Middle frontal gyrus (tissue), 1 donor: ENCODE data around the gene DDR2.

Experiments
- DNase-seq: peaks from one replicate; pipeline ENCODE4 v3.0.0-alpha.2; 2015; ENCODE audit warnings: low spot score; ENCODE audit errors: extremely low spot score

DDR2 gene

DNA sequence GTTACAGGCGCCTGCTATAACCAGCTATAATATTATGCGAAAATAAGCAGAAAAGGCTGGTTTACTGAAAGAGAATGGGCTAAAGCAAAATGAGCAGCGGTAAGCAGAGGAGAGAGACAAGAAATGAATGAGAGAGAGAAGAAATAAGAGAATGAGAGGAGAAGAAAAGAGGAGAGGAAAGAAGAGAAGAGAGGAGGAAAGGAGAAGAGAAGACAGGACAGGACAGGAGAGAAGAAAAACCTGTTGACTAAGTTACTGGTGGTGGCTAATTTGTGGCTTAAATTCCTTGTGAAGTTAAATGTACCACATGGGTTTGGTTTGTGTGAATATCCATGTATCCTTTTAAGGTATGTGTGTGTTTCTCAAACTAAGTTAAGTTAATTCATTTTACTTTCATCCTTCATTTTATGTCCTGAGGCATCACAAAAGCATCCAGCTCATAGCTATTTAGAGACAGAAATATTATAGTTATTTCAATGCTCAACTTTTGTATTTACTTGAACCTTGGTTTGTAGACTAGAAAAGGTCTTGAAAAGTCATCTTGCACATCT is 3.1 kb upstream of the DDR2 start:
- DNase-seq: no peak

DNA sequence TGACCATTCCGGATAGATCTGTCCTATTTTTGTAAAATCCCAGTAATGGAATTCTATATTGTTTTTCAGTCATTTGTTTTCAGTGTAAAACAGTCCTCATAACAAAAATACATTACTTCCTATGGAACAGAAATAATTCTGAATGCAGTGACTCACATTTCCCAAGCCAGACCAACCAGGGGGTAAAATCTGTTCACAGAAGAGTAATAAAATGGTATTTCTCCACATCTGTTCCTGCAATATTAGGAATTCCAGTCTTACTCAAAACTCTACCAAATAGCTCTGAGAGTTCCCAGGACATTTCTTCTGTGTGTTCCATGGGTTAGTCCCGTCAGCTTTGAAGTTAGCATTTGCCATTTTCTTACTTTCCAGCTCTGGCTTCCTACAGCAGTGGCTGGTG is 2.6 kb upstream of the DDR2 start:
- DNase-seq: no peak

- no peak for DNase-seq
Measured at GRCh38 chr1:162631546-162632191, 595 bp upstream of the DDR2 start.

DNA sequence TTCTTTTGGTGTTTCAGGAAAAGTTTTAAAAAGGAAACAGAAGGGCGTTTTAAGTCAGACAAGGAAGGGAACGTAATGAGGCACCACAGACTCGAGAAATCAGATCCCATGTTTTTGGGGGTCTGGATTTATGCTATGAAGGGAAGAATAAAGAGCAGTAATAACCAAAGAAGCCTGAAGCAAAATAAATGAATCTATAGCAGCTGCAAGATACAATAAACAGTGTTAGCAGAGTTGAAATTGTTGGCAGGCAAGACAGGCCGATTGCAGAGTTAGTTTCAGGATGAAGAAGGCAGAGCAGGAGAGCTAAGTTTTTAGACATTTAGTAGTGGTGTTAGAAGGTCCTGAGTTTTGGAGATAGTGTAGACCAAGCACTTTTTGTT is 425 bp downstream of the DDR2 start:
- DNase-seq: no peak

DNA sequence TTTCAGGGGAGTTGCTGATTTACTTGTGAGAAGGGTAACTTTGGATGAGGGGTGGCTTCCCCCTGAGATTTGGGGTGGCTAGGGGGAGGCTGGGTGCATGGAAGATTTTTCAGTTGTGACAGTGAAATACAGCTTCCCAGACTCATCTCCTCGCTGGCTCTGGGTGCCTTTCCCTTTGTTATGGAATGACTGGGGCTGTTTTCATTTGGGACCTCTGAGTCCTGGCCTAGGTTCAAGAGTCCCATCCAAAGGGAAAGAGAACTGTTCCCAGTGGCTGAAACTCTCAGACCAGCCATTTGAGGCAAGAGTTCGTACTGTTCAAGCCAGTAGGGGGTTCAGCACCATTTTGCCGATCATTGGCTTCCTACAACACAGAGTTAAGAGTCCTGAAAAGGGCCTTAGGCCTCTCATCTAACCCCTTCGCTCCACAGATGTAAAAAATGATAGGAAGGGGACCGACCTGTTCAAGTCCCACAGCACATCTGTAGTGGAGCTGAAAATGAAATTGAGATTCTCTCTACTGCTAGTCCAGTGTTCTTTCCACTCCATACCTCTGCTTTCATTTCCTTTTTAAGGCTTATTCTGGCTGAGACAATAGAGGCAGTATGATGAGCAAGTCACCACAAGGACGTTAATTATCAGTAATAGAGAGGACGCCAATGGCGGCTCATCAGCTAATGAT is 958 bp downstream of the DDR2 start:
- DNase-seq: no peak

- DNase-seq: no peak
Measured at GRCh38 chr1:162635418-162635817, 3.2 kb downstream of the DDR2 start.

DNA sequence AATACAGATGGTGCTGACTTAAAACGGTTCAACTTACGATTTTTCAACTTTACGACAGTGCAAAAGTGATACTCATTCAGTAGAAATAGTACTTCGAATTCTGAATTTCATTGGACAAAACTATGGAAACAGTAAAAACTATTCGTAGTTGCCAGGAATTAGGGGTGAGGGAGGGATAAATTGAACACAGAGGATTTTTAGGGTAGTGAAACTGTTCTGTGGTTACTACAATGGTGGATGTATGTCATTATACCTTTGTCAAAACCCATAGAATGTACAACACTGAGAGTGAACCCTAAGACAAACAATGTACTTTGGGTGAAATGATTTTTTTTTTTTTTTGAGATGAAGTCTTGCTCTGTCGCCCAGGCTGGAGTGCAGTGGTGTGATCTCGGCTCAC is 7.5 kb downstream of the DDR2 start:
- no peak for DNase-seq

DNA sequence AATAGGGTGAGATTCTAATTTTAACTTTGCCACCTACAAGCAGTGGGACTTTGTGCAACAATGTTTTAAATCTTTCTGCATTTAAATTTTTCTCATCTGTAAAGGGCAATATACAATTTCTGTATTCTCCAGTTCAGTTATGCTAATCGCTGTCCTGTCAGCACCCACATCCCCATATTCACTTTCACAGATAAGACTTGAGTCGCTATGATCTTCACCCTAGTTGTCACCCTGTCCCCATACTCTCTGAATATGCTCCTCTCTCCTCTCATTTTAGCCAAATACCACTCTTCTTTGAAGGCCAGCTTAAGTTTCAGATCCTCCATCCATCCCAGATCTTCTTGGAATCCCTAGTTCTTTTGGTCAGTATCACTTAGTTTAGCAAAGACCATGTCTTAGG is 8.8 kb downstream of the DDR2 start:
- no peak for DNase-seq

DNA sequence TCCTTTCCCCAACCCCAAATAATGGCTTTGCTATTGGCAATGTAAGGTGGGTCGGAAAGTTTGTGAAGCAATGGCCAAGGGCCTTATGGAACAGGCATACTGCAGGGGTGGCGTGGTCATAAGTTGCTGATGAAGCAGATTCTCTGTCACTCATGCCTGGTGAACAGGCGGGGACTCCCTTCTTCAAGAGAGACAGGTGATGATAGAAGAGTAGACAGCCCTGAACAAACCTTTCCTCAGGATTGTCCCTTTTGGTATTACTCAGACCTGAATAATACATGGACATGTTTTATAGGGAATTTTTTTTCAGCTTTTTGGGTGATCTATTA is 12.7 kb downstream of the DDR2 start:
- DNase-seq: no peak

GRCh38 chr1:162645666-162646065 is 13.4 kb downstream of the DDR2 start:
- no peak for DNase-seq

DNA sequence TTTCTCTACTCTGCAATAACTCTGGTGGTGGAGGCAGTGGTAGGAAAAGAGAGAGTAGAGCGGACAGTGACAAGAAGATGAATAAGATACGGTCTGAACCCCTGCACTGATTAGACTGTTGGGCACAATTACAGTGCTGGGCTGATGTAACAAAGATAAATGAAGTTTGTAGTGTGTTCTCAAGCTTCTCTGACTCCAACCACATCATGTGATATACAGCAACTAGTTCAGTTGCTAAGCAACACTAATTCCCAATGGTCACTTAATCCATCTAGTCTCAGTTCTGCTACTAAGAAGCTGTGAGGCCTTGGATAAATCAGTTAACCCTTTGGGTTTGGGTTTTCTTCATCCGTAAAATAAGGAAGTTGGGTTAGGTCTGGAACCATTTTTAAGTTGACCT is 17.3 kb downstream of the DDR2 start:
- no peak for DNase-seq

GRCh38 chr1:162654915-162655620 is 22.8 kb downstream of the DDR2 start:
- DNase-seq: no peak

- no peak for DNase-seq
Measured at GRCh38 chr1:162656266-162656665, 24.0 kb downstream of the DDR2 start.

GRCh38 chr1:162660574-162660973 is 28.3 kb downstream of the DDR2 start:
- no peak for DNase-seq

DNA sequence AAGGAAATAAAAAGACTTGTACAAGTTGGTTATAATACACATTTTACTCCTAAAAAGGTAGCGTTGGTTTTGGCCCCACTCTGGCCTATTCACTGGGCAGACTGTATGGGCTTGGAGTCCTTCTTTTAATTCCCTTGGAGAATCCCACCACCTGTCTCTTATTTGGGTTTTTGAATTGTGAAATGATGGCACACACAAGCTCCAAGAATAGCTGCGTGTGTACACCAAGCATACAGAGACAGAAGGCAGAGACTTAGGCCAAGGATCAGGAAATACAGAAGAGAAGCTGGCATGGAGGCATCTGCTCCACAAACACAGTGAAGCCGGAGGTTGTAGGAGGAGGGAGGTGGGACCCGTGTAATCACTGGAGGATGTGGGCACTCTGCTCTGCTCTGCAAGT is 29.1 kb downstream of the DDR2 start:
- DNase-seq: no peak

DNA sequence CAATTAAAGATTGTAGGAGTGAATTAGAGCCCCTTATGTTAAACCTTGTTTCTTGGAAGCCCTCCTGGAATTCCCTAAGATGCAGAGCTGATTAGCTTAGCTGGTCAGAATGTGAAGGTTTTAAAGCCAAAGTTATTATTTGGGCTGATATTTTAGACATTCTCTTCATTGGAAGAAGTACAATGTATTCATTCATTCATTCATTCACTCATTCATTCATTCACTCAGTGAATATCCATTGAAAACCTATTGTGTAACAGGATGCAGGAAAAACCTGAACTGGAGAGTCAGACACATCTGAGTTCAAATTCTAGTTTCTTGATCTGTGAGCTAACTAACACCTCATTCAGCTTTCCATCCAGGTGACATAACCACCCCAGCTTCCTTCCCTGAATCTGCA is 29.7 kb downstream of the DDR2 start:
- no peak for DNase-seq

DNA sequence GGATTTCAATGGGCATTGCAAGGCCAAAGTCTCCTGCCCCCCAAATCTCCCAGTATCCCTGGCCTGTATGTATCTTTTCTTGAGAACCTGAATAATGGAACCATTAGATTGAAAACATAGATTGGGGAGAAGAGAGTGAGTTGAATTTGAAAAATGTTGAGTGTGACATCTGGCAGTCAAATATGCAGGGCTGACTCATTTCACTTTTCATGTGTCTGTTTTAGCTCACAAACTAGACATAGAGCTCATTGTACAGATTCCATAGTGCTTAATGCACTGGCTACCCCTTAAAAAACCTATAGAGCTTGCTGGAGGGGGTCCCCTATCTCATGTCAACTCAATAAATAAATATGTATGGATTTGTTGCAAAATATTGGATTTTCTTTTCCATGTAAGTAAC is 30.8 kb downstream of the DDR2 start:
- no peak for DNase-seq

DNA sequence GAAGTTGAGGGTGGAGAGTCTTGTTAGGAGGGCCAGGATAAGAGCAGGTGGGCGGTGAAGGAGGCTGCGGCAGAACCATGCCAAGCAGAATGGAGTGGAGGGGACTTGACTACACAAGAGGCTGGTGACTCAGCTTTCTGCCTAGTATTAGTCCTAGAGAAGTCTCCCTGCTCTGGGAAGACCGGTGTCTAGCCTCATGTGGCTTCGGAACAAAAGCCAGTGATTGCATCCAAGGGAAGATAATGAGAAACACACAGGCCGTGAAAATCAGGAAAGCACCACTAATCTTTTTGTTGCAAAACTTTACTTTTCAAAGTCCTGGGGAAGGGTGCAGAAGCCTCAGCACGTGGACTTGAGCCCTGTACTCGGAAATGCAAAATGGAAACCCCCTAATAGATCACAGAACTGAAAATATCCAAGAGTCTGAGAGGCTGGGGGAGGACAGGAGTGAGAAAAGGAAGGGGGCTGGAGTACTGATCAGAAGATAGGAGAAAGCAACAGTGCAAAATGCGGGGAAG is 31.4 kb downstream of the DDR2 start:
- no peak for DNase-seq

GRCh38 chr1:162666006-162666645 is 33.9 kb downstream of the DDR2 start:
- no peak for DNase-seq

DNA sequence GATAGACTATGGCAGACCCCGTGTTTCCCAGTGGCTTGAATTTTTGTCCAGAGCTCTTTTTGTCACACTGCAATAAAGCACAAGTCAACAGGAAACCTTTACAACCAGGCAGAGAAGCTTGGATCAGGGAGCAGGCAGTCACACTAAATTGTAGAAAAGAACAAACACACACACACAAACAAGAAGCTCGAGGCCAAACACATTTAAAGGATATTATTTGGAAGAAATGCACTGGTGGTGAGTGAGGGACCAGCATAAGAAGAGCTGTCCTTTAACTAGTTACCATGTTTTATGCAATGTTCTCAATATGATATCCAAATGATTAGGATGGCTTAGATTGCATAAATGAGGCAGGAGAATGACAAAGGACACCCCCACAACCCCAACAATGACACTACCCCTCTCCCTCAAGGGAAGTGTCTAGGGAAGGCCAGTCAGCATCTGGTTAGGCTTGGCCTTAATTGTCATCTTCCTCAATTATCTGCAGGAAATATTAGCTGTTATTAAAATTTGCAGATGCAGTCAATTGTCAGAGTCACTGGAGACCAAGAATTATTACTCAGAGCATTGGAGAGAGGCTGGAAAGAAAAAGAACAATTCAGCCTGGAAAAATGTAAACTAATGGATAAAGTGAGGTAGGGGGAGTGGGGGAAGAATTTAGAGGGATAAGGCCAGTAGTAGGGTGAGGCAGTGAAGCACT is 35.3 kb downstream of the DDR2 start:
- no peak for DNase-seq

GRCh38 chr1:162670928-162671663 is 38.8 kb downstream of the DDR2 start:
- no peak for DNase-seq
